ENCODE measurements around the gene CEND1. TPM values are rescaled to one million over a fixed set of nuclear protein-coding genes. Genes with fewer than 3 reads are reported as not detected.
A peak's percentile ranks its signal among the peaks of the same experiment; 100 is the strongest.

Gene CEND1
- total and polyA plus RNA-seq, 2 donors from 2014 or later: 0.16 to 3.6 TPM

DNA sequence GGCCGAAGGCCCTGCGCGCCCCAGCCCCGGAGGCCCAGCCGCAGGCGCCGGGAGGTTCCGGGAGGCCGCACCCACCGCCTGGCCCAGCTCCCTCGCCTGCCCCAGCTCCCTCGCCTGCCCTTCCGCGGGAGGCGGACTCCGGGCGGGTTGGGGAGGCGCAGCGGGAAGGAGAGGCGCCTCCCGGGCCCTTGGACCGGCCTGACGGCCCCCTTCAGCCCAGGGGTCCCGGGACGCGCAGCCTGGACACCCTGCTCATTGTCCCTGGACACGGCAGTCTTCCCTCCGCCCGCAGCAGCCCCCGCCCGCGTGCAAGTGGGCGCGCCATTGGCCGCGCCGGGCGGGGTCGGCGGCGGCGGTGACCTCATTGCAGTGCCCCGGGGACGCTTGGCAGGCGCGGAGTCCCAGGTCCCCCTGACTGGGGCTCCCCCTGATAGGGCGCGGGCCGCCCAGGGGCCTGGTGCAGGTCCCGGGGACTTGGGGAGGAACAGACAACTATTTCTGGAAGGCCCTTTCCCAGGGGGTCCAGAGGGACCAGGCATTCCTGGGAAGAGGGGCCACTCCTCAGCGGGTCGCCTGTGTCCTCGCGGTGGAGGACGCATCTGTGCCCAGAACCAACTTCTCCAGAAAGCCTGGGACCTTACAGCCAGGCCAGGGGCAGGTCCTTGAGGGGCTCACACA, 43.4 kb upstream of the CEND1 start:
- H3K4me3 ChIP-seq (ENCODE audit: low read length in 3 of 3): peak overlapping the region; percentile 39 to 59 (median 46)
- H3K27ac ChIP-seq (ENCODE audit: low read depth in 2 of 2, low read length in 2 of 2): peak overlapping the region; percentile 85 to 93
- H3K36me3 ChIP-seq (ENCODE audit: control insufficient read depth in 2 of 3, insufficient read depth in 3 of 3, low read length in 3 of 3): peaks cover 0 to 15% (median 7%) of the 10 kb centered on the region in 3 donors
- H3K27me3 ChIP-seq (ENCODE audit: control insufficient read depth, insufficient read depth, low read length): no peaks in the 10 kb centered on the region
- H3K4me1 ChIP-seq (ENCODE audit: control insufficient read depth in 2 of 3, insufficient read depth in 2 of 3, low read depth in 1 of 3, low read length in 3 of 3): peaks cover 0 to 53% (median 14%) of the 10 kb centered on the region in 3 donors
- DNase-seq (peak in 3 of 5 donors; percentile 83 to 90 (median 85)), FAIRE-seq (no peak)
- intact Hi-C loops (cut with DNase I): no loop called here
- TF ChIP-seq, protein P1, sequence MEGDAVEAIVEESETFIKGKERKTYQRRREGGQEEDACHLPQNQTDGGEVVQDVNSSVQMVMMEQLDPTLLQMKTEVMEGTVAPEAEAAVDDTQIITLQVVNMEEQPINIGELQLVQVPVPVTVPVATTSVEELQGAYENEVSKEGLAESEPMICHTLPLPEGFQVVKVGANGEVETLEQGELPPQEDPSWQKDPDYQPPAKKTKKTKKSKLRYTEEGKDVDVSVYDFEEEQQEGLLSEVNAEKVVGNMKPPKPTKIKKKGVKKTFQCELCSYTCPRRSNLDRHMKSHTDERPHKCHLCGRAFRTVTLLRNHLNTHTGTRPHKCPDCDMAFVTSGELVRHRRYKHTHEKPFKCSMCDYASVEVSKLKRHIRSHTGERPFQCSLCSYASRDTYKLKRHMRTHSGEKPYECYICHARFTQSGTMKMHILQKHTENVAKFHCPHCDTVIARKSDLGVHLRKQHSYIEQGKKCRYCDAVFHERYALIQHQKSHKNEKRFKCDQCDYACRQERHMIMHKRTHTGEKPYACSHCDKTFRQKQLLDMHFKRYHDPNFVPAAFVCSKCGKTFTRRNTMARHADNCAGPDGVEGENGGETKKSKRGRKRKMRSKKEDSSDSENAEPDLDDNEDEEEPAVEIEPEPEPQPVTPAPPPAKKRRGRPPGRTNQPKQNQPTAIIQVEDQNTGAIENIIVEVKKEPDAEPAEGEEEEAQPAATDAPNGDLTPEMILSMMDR (IDR thresholded peaks at IDR 0.05; ENCODE audit: borderline replicate concordance, extremely low read depth, insufficient read depth): no peak
- H3K9me3 ChIP-seq (ENCODE audit: control insufficient read depth in 2 of 3, insufficient read depth in 1 of 3, low read length in 3 of 3): no peaks in the 10 kb centered on the region
- peak overlapping the region; percentile 22 to 80 (median 48) for H3K9ac ChIP-seq (ENCODE audit: low read length in 3 of 3)

DNA sequence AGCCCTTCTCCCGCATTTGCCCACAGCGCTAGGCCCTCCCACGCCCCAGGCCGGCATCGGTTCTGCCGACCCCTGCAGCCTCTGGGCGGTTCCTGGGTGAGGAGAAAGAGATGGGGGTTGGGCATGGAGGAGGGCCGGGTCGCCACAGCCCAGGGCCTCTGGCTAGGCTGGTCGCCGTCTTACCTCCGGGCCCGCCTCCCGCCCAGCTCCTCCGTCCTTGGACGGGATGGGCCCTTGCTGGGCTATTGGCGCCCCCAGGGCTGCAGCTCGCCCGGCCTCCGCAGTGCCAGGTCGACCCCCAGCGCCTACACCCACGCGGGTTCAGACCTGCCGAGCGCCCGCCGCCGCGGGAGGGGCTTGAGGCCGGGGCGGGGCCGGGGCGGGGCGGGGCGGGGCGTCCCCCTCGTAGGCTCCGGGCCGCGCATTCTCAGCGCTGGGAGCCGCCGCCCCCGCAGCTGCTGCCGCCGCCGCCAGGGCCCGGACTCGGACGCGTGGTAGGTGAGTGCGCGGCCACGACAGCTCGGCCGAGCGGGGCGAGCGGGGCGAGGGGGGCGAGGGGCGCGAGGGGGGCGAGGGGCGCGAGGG, 42.7 kb upstream of the CEND1 start, which contains the start of gene CD151:
Gene CD151 (plus strand): TSS at position 424 of the 585 bp plus-strand sequence. CDS start 3,118 bp downstream, outside the sequence.
- no peaks in the 10 kb centered on the region for H3K9me3 ChIP-seq (ENCODE audit: control insufficient read depth in 2 of 3, insufficient read depth in 1 of 3, low read length in 3 of 3)
- peak within 1 kb of the TSS; percentile 39 to 59 (median 46) for H3K4me3 ChIP-seq (ENCODE audit: low read length in 3 of 3)
- peaks cover 0 to 10% (median 7%) of the 10 kb centered on the region in 3 donors for H3K36me3 ChIP-seq (ENCODE audit: control insufficient read depth in 2 of 3, insufficient read depth in 3 of 3, low read length in 3 of 3)
- H3K9ac ChIP-seq (ENCODE audit: low read length in 3 of 3): peak within 1 kb of the TSS; percentile 22 to 80 (median 48)
- peaks cover 0 to 59% (median 19%) of the 10 kb centered on the region in 3 donors for H3K4me1 ChIP-seq (ENCODE audit: control insufficient read depth in 2 of 3, insufficient read depth in 2 of 3, low read depth in 1 of 3, low read length in 3 of 3)
- DNase-seq (peak in 4 of 5 donors; percentile 72 to 90 (median 80)), FAIRE-seq (no peak)
- H3K27me3 ChIP-seq (ENCODE audit: control insufficient read depth, insufficient read depth, low read length): no peaks in the 10 kb centered on the region
- peak within 1 kb of the TSS; percentile 85 to 93 for H3K27ac ChIP-seq (ENCODE audit: low read depth in 2 of 2, low read length in 2 of 2)
- intact Hi-C loops (cut with DNase I): no loop called here
- TF ChIP-seq, protein P1 (IDR thresholded peaks at IDR 0.05; ENCODE audit: borderline replicate concordance, extremely low read depth, insufficient read depth): no peak

DNA sequence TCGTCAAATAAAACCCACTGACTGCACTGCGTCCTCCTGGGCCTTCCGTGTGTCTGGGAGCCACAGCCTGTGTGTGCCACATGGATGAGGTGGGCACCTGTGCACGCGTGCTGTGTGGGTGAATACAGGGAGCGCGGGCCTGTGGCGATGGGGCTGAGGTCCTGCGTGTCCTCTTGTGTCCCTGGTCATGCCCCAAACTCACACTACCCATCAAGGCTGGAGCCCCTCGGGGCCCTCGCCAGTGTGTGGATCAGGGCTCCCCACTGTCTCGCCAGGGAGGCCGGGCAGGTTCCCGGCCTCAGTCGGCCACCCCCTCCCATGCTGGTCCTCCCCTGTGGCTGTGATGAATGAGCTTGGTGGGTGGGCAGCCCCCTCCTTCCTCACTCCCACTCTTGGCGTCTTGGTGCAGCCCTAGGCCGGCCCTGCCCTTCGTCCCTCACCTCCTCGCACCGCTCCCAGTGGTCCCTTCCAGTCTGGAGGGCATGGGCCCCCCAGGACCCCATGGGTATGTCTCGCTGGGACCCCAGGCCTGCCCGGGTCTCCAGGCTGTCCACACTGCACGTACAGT, 42.2 kb upstream of the CEND1 start:
- Histone ChIP-seq H3K9ac (ENCODE audit: low read length in 3 of 3) (peak overlapping the region in 2 of 3 donors; percentile 40 to 41), H3K27ac (ENCODE audit: low read depth in 2 of 2, low read length in 2 of 2) (peak overlapping the region in 1 of 2 donors; percentile 72), H3K36me3 (ENCODE audit: control insufficient read depth in 2 of 3, insufficient read depth in 3 of 3, low read length in 3 of 3) (peaks cover 0 to 4% (median 3%) of the 10 kb centered on the region in 3 donors), H3K27me3 (ENCODE audit: control insufficient read depth, insufficient read depth, low read length) (no peaks in the 10 kb centered on the region), H3K9me3 (ENCODE audit: control insufficient read depth in 2 of 3, insufficient read depth in 1 of 3, low read length in 3 of 3) (no peaks in the 10 kb centered on the region), H3K4me1 (ENCODE audit: control insufficient read depth in 2 of 3, insufficient read depth in 2 of 3, low read depth in 1 of 3, low read length in 3 of 3) (peaks cover 0 to 61% (median 22%) of the 10 kb centered on the region in 3 donors), H3K4me3 (ENCODE audit: low read length in 3 of 3) (peak overlapping the region in 2 of 3 donors; percentile 16 to 51)
- DNase-seq (peak in 1 of 5 donors; percentile 80), FAIRE-seq (no peak)
- intact Hi-C loops (cut with DNase I): no loop called here
- TF ChIP-seq, protein P1 (IDR thresholded peaks at IDR 0.05; ENCODE audit: borderline replicate concordance, extremely low read depth, insufficient read depth): no peak

Data from kidney (tissue), 14 donors.